ENCODE measurements around the gene TCEAL8.

Gene TCEAL8

GRCh38 chrX:103254921-103255493 is at the start of gene TCEAL8:
Gene TCEAL8, minus strand, starts transcription at chrX:103255155. Its CDS starts 1,176 bp downstream, at chrX:103253979.
- ChIA-PET POLR2A (interaction anchor here (0.5 kb wide), 1 partner anchor 295 kb away, joined by 3 read pairs; no protein-coding TSS in a partner anchor), CTCF (interaction anchor here (1.6 kb wide), 2 partner anchors 9 to 31 kb away, joined by 3 to 4 read pairs; no protein-coding TSS in a partner anchor)
- H3K4me3 ChIP-seq (ENCODE audit: low read depth, low read length): peak within 1 kb of the TSS; percentile 73
- TF ChIP-seq CTCF (IDR thresholded peaks at IDR 0.05; ENCODE audit: insufficient read depth, low read length, missing control alignments): no peak
- DNase-seq (ENCODE audit: low read depth, low spot score): no peak

GRCh38 chrX:103304705-103305104 is 49.8 kb upstream of the TCEAL8 start:
- TF ChIP-seq CTCF (IDR thresholded peaks at IDR 0.05; ENCODE audit: insufficient read depth, low read length, missing control alignments): no peak
- no peak for DNase-seq (ENCODE audit: low read depth, low spot score)
- POLR2A ChIA-PET: no interaction called here
- CTCF ChIA-PET: no interaction called here
- no peak overlapping the region for H3K4me3 ChIP-seq (ENCODE audit: low read depth, low read length)

GRCh38 chrX:103293118-103293517 is 38.2 kb upstream of the TCEAL8 start:
- no peak for DNase-seq (ENCODE audit: low read depth, low spot score)
- ChIA-PET POLR2A (no interaction called here), CTCF (no interaction called here)
- no peak for TF ChIP-seq CTCF (IDR thresholded peaks at IDR 0.05; ENCODE audit: insufficient read depth, low read length, missing control alignments)
- H3K4me3 ChIP-seq (ENCODE audit: low read depth, low read length): no peak overlapping the region

GRCh38 chrX:103279624-103280023 is 24.7 kb upstream of the TCEAL8 start:
- no peak for TF ChIP-seq CTCF (IDR thresholded peaks at IDR 0.05; ENCODE audit: insufficient read depth, low read length, missing control alignments)
- CTCF ChIA-PET: no interaction called here
- no peak for DNase-seq (ENCODE audit: low read depth, low spot score)
- H3K4me3 ChIP-seq (ENCODE audit: low read depth, low read length): no peak overlapping the region
- POLR2A ChIA-PET: no interaction called here

GRCh38 chrX:103276581-103277002 is 21.6 kb upstream of the TCEAL8 start, which contains the start of gene TCEAL5:
Gene TCEAL5, minus strand, starts transcription at chrX:103276750. Its CDS starts 2,187 bp downstream, at chrX:103274563.
- CTCF ChIA-PET: no interaction called here
- H3K4me3 ChIP-seq (ENCODE audit: low read depth, low read length): no peak within 1 kb of the TSS
- DNase-seq (ENCODE audit: low read depth, low spot score): no peak
- TF ChIP-seq CTCF (IDR thresholded peaks at IDR 0.05; ENCODE audit: insufficient read depth, low read length, missing control alignments): no peak
- POLR2A ChIA-PET: no interaction called here

- CTCF ChIA-PET: no interaction called here
- no peak overlapping the region for H3K4me3 ChIP-seq (ENCODE audit: low read depth, low read length)
- POLR2A ChIA-PET: no interaction called here
- no peak for TF ChIP-seq CTCF (IDR thresholded peaks at IDR 0.05; ENCODE audit: insufficient read depth, low read length, missing control alignments)
- no peak for DNase-seq (ENCODE audit: low read depth, low spot score)
Measured at GRCh38 chrX:103275947-103276567, 21.1 kb upstream of the TCEAL8 start.
